PFSK-1 (cell line): ENCODE measurements around the gene PROSER3.

Experiments used
- POLR2AphosphoS5 ChIP-seq: IDR thresholded peaks from 2 replicates; pipeline ENCODE4 v1.6.1; 2012; ENCODE audit warnings: low read depth, mild to moderate bottlenecking, control low read depth, low read length, moderate library complexity
- SIN3A ChIP-seq: IDR thresholded peaks from 2 replicates; pipeline ENCODE4 v1.6.1; 2012; ENCODE audit warnings: mild to moderate bottlenecking, low read length, moderate library complexity, borderline replicate concordance; ENCODE audit not compliant: insufficient read depth

DNA sequence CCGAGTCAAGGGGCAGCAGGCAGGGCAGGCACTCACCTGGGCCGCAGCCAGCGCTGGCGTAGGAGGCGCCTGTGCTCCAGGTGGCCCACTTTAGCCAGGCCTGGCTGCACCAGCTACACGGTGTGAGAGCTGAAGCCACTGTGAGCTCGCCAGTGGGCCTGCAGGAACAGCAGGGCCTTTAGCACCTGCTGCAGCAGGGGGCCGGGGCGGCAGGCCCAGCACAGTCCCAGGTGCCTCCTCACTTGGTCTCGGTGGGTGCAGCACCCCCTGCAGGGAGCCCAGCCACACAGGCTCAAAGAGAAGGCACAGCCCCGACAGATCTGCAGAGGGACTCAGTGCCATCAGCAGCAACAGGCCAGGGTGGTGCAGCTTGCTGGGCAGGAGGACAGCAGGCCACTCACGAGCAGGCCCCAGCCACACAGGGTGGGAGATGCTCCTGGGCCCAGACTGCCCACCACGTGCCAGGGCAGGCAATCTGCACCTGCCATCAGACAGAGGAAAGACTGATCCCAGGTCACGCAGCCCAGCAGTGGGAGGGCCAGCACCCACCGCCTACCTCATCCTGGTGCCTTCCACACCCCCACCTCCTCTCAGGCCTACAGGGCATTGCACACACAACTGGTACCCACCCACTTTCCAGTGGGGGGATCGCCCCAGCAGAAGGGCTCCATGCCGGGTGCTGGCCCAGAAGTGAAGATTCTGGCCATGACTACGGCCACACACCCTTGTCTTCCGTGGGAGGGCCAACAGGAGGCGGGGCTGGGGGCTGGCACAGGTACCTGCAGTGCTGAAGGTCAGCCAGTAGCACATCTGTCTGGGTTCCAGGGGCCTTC lies 33.2 kb downstream of the PROSER3 start:
- TF ChIP-seq POLR2AphosphoS5 (no peak), SIN3A (no peak)
